Activated CD4-positive, CD25-positive, alpha-beta regulatory T cell treated with anti-CD3 and anti-CD28 coated beads, Interleukin-2, amount 50 U/mL, for 24 hours (primary cell): ENCODE data around the gene LSM4.
A peak's percentile ranks its signal among the peaks of the same experiment; 100 is the strongest.
"Not testable (repeated sequence)": the region's sequence is repeated elsewhere in the genome, so short reads cannot be mapped to it uniquely, and the experiment has no call there.

Experiments used
- ATAC-seq, 2 donors: fragments of 150-1000 bp; cut with Tn5 transposase; one replicate each; pipeline ENCODE4 v1.10.0; 2021; ENCODE audit warnings: mild to moderate bottlenecking in 1 of 2, moderate library complexity in 1 of 2

LSM4 gene

GRCh38 chr19:18340990-18341868 lies 18.4 kb upstream of the LSM4 start:
- peak; percentile 84 for ATAC-seq

- peak; percentile 52 to 62 for ATAC-seq
These were observed 17.5 kb upstream of the LSM4 start, which contains the start of gene PGPEP1 for GRCh38 chr19:18340190-18340989. Gene PGPEP1 (plus strand): TSS chr19:18340598. CDS start chr19:18340682, 84 bp downstream.

DNA sequence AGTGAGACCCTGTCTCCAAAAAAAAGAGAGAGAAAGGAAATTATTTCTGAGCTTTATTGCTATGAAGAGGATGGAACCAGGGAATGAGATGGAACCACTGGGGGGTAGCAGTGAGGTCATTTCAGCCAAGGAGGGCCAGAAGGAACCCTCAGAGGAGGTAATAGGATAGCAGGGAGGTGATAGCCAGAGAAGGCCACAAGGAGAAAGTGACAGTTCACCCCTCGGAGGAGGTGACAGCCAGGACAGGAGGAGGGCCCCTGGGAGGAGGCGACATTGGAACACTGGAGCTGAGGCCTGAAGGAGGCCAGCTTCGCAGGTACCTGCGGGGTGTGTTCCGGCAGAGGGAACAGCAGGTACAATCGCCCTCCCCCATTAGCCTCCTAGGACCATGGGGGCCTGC lies 16.8 kb upstream of the LSM4 start:
- ATAC-seq: no peak

- no peak for ATAC-seq
These were observed 15.7 kb upstream of the LSM4 start for GRCh38 chr19:18338541-18338940.

- ATAC-seq: no peak
These were observed 13.2 kb upstream of the LSM4 start for GRCh38 chr19:18336121-18336520.

DNA sequence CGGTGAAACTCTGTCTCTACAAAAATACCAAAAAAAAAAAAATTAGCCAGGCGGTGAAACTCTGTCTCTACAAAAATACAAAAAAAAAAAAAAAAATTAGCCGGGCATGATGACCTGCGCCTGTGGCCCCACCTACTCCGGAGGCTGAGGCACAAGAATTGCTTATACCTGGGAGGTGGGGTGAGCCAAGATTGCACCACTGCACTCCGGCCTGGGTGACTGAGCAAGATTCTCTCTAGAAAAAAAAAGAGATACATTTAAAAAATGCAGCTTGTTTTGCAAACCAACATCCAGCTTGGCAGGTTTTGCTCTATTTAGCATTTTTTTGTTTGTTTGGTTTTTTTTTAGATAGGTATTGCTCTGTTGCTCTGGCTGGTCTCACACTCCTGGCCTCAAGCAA lies 10.8 kb upstream of the LSM4 start:
- ATAC-seq: no peak

DNA sequence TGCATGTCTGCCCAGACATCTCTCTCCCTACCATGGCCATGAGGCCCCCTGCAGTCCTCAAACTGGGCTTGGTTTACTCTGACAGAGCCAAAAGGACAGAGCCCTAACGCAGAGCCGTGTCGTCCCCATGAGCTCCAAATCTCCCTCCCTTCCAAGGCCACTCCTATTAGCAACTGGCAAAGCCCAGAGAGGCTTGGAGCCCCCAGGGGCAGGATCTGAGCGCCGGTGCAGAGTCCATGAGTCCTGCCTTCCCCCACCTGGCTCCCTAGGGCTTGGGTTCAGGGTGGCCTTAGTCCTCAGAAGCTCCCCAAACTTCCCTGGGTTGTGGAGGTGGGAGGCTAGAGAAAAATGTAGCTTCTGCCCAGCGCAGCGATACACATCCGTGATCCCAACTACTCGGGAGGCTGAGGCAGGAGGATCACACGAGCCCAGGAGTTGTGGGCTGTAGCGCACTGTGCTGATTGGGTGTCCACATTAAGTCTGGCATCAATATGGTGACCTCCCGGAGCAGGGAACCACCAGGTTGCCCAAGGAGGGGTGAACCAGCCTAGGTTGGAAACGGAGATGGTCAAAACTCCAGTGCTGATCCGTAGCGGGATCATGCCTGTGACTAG lies 10.1 kb upstream of the LSM4 start:
- ATAC-seq: no peak

DNA sequence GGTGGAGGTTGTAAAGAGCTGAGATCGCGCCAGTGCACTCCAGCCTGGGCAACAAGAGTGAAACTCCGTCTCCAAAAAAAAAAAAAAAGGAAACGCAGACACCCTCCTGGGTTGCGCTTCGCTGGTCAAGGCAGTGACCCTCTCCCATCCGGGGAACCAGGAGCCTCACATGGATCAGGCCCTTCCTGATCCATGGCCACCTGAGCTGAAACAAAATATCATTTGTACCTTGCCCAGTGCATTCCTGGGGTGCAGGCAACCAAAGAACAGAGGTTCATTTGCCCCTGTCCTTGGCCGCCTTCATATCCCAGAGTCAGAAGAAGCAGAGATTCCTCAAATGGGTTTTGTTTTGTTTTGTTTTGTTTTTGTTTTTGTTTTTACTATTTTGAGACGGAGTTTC lies 8.0 kb upstream of the LSM4 start:
- ATAC-seq: no peak

DNA sequence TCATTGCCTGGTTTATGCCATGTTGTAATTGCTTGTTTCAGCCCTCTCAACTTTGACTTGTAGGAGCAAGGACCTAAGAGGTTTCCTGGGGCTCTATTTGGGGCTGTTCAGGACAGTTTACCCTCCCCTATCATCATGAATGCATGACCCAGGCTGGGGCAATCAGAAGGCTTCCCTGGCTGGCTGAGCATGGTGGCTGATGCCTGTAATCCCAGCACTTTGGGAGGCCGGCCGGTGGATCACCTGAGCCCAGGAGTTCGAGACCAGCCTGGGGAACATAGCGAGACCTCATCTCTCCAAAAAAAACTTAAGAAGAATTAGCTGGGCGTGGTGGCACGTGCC lies 6.1 kb upstream of the LSM4 start:
- no peak for ATAC-seq

- ATAC-seq: peak; percentile 99 to 100
These were observed 5.6 kb upstream of the LSM4 start for GRCh38 chr19:18328340-18329034.

DNA sequence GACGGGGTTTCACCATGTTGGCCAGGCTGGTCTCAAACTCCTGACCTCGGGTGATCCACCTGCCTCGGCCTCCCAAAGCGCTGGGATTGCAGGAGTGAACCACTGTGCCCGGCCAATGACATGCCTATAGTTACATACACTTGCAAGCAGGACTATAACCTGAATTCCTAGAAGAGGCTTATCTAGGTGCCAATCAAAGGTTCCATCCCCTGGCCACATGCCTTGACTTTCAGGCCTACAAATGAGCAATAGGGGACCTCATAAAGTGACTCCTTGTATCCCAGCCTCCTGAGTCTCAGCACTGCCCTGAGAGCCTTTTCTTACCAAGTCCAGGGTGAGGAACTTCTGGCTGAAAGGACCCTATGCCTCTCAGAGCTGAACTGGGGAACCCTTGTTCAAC lies 3.9 kb upstream of the LSM4 start:
- no peak for ATAC-seq

DNA sequence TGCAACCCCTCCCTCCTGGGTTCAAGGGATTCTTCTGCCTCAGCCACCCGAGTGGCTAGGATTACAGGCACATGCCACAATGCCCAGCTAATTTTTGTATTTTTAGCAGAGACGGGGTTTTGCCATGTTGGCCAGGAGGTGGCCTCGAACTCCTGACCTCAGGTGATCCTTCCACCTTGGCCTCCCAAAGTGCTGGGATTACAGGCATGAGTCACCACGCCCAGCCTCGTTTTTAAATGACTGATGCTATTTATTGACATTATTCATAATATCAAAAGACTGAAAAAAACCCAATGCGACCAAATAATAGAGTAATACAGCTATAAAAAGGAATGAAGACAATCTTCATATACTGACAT lies 1.5 kb upstream of the LSM4 start:
- ATAC-seq: not testable (repeated sequence)

DNA sequence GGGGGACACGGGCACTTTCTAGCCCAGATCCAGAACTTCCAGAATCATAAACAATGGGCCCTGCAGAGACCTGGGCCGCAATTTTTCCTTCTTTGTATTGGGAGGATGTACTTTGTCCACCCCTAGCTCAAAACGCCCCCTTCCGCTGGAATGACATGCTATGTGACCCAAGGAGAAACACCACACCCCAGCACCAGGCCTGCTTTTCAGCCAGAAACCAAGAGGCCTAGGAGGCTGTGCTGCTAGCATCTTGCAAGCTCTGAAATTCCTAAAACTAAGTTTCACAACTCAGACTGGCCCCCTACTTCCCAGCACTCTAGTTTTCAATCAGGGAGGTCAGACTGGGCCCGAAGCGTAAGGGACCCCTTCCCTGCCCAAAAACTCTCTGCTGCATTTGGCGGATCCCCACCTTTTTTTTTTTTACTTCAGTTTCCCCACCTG lies 538 bp downstream of the LSM4 start:
- no peak for ATAC-seq

GRCh38 chr19:18321734-18322102 lies 1.2 kb downstream of the LSM4 start:
- no peak for ATAC-seq

GRCh38 chr19:18320865-18321733 lies 1.8 kb downstream of the LSM4 start:
- ATAC-seq: no peak

DNA sequence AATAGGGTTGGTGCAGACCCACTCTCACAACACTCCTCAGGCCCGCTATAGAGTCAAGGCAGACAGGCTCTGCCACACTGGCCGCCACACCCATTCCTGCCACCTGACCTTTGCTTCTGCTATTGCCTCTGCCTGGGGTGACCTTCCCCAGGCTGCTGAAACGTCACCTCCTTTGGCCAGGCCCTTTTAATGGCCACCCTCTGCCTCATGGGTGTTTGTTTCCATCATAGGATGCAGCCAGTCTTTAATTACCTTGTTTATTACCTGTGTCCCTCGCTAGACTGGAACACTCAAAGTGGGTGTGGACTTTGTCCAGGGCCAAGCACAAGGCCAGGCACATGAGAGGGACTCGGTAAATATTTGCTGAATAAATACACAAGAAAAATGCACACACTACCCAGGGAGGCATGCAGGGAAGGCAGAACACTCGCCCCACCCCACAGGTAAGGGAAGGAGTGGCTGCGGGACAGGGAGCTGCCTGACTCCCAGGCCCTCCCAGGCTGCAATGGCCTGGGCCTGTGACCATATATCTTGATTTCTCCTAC lies 3.2 kb downstream of the LSM4 start:
- ATAC-seq: no peak

DNA sequence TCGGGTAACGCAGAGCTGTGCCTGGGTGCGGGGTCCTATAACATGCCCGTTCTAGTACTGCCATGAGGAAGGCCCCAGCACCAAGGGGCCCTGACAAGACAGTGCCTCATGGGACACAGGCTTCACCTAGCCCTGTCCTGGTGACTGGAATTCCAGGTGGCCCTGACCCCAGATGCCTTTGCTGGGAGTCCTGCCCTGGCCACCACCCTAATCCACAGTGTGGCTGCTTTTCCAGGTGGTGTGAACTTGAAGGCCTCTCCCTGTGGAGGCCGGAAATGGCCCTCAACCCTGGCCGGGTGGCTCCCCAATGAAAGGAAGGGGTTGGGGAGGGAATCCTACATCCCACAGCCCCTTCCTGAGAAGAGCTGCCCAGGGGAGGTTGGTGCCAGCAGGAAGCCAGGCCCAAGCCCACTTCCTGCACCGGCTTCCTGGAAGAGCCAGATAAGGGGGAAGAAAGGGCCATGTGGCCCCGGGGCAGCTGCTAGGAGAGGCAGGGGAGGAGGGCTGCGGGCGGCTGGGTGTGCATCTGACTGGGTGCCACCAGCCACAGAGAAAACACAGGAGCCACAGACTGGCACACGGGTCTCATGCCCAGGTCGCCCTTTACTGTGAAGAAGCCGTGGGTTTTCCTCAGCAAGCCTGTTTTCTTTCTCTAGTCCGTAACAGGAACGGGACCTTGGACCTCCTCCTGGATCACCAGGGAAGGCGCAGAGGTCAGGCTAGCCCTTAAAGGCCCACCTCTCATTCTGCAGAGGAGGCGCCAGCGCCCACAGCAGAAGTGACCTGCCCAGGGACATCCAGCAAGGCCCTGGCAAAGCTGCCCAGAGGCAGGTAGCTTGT lies 4.7 kb downstream of the LSM4 start:
- ATAC-seq: peak; percentile 21 to 62

- no peak for ATAC-seq
These were observed 9.5 kb downstream of the LSM4 start for GRCh38 chr19:18313398-18313797.

DNA sequence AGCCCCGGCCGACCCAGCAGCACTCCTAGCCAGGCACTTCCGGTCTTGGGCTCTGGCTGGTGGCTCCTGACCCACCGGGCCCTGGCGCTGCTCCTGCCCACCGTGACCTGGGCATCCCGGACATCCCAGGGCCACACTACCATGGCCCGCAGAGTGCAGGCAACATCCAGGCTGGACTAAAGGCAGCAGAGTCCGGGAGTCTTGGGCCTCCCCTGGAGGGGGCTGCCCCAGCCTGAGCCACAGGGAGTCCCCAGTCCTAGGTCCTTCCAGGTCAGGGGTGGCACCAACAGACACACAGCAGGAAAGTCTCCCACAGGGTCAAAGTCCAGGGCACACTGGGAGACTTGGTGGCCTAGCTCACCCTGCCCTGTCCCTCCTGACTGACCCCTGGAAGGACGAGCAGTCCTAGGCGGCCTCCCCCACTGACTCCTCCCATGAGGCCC lies 10.8 kb downstream of the LSM4 start:
- ATAC-seq: no peak

DNA sequence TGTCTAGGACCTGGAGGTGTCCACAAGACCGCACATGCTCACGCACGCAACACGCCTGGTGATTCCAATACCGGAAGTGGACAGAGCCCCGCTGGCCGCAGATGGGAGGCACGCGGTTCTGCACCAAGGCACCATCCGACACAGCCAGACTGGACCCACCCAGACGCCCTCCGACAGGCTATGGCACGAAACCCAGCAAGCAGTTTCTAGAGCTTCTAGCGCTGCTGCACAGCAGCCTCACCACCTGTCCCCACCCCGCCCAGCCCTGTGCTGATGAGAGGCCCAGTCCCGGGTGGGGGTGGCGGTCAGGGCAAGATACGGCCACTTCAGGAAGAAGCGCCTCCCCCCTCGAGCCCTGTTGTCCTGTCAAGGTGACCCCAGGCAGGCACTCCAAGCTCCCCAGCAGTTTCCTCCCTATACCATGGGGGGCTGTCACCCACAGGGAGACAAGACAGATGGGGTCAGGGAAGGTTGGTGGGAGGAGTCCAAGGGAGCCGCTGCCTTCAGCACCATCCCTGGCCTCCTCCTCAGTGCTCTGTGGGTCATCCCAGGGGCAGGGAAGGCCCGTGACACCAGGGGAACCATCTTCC lies 11.3 kb downstream of the LSM4 start:
- ATAC-seq: no peak
